ELF-1 (cell line): ENCODE results near the gene KCNK2.
A peak's percentile ranks its signal among the peaks of the same experiment; 100 is the strongest.
"Not testable (repeated sequence)": the region's sequence is repeated elsewhere in the genome, so short reads cannot be mapped to it uniquely, and the experiment has no call there.

ENCODE experiments used
- DNase-seq: peaks from one replicate; pipeline ENCODE4 v3.0.0-alpha.2; 2016; ENCODE audit warnings: low read depth, low spot score

KCNK2 gene

GRCh38 chr1:215151841-215152549 is 69.5 kb downstream of the KCNK2 start:
- DNase-seq, result no peak

- no peak for DNase-seq
These were observed 73.7 kb downstream of the KCNK2 start for GRCh38 chr1:215156232-215156631.

- DNase-seq, result no peak
These were observed 77.8 kb downstream of the KCNK2 start for GRCh38 chr1:215160351-215160750.

GRCh38 chr1:215163144-215163543 is 80.6 kb downstream of the KCNK2 start:
- DNase-seq, result not testable (repeated sequence)

GRCh38 chr1:215166886-215167285 is 84.3 kb downstream of the KCNK2 start:
- DNase-seq, result no peak

- no peak for DNase-seq
These were observed 99.0 kb downstream of the KCNK2 start for GRCh38 chr1:215181518-215181917.

- no peak for DNase-seq
These were observed 102.6 kb downstream of the KCNK2 start for GRCh38 chr1:215185067-215185620.

- no peak for DNase-seq
These were observed 105.9 kb downstream of the KCNK2 start for GRCh38 chr1:215188302-215188950.

- DNase-seq, result no peak
These were observed 109.8 kb downstream of the KCNK2 start for GRCh38 chr1:215192306-215192705.

- no peak for DNase-seq
These were observed 115.5 kb downstream of the KCNK2 start for GRCh38 chr1:215198021-215198420.

GRCh38 chr1:215200121-215200520 is 117.6 kb downstream of the KCNK2 start:
- no peak for DNase-seq

- no peak for DNase-seq
These were observed 118.7 kb downstream of the KCNK2 start for GRCh38 chr1:215201283-215201682.

- DNase-seq, result no peak
These were observed 120.3 kb downstream of the KCNK2 start for GRCh38 chr1:215202868-215203267.

- no peak for DNase-seq
These were observed 127.6 kb downstream of the KCNK2 start for GRCh38 chr1:215210167-215210566.

- DNase-seq, result no peak
These were observed 133.3 kb downstream of the KCNK2 start for GRCh38 chr1:215215846-215216245.

GRCh38 chr1:215219372-215219771 is 136.8 kb downstream of the KCNK2 start:
- no peak for DNase-seq

- DNase-seq, result no peak
These were observed 137.8 kb downstream of the KCNK2 start for GRCh38 chr1:215220346-215220745.

GRCh38 chr1:215226757-215227156 is 144.2 kb downstream of the KCNK2 start:
- no peak for DNase-seq

- DNase-seq, result no peak
These were observed 145.7 kb downstream of the KCNK2 start for GRCh38 chr1:215228193-215228592.

GRCh38 chr1:215241451-215241850 is 158.9 kb downstream of the KCNK2 start:
- DNase-seq, result no peak

- peak; percentile 33 for DNase-seq
These were observed 161.0 kb downstream of the KCNK2 start for GRCh38 chr1:215243345-215244054.

GRCh38 chr1:215250913-215251312 is 168.4 kb downstream of the KCNK2 start:
- DNase-seq, result no peak
